Measurements from ENCODE around the gene SDF2L1. TPM values are rescaled to one million over a fixed set of nuclear protein-coding genes. Genes with fewer than 3 reads are reported as not detected.
A peak's percentile ranks its signal among the peaks of the same experiment; 100 is the strongest.
"Not testable (repeated sequence)": the region's sequence is repeated elsewhere in the genome, so short reads cannot be mapped to it uniquely, and the experiment has no call there.

The SDF2L1 gene
- total RNA-seq, 1 donor, result 41.7 TPM

GRCh38 chr22:21635771-21636510 is 6.2 kb upstream of the SDF2L1 start:
- DNase-seq (ENCODE audit: low read depth in 2 of 3, low spot score in 2 of 3), result no peak

DNA sequence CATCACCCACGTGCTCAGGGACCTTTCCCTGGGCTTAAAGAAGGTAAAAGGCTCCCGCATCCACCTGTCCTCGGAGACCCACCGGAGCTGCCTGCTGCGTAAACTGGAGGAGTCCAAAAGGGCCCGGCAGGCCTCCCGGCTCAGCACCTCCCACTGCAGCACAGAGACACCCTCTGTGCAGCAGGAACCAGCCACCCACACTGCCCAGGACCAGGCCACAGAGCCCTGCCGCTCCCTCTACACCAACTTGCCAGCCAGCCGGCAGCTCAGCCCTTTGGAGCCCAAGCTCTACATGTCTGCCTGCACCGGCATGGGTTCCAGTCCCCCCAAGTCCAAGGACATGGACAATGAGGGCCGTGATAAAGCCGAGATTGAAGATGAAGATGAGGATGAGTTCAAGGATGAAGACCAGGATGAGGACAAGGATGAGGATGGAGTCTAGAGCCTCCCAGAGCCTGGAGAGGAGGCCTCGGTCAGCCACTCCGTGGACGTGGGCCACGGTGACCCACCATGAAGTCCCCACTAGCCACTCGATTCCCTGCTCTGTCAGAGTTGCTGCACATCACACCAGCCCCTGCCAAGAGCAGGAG is 5.4 kb upstream of the SDF2L1 start:
- no peak for DNase-seq (ENCODE audit: low read depth in 2 of 3, low spot score in 2 of 3)

DNA sequence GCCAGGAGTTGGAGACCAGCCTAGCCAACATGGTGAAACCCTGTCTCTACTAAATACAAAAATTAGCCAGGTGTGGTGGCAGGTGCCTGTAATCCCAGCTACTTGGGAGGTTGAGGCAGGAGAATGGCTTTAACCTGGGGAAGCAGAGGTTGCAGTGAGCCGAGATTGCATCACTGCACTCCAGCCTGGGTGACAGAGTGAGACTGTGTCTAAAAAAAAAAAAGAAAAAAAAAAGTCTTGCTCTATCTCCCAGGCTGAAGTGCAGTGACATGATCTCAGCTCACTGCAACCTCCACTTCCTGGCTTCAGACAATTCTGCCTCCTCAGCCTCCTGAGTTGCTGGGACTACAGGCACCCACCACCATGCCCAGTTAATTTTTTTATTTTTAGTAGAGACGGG is 4.7 kb upstream of the SDF2L1 start:
- not testable (repeated sequence) for DNase-seq (ENCODE audit: low read depth in 2 of 3, low spot score in 2 of 3)

- DNase-seq (ENCODE audit: low read depth in 2 of 3, low spot score in 2 of 3), result no peak
These were observed 2.7 kb upstream of the SDF2L1 start for GRCh38 chr22:21639359-21639758.

GRCh38 chr22:21640810-21641209 is 1.3 kb upstream of the SDF2L1 start:
- no peak for DNase-seq (ENCODE audit: low read depth in 2 of 3, low spot score in 2 of 3)

DNA sequence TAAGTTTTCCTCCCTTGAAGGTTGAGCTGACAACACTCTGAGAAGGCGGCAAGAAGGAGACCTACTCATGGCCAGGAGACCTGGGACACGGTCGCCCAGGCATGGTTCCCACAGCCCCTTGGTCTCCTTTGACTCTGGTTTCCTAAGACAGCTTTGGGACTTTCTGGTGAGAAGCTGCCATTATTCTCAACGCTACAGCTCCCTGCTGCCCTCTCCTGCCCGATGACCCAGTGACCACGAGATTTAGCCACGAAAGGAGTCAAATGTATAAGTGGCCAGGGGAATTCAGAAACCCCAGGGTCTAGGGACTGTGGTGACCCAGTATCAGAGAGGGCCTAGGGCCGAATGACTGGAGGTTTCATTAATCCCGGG is 699 bp upstream of the SDF2L1 start:
- DNase-seq (ENCODE audit: low read depth in 2 of 3, low spot score in 2 of 3), result peak in 1 of 3 donors; percentile 45

DNA sequence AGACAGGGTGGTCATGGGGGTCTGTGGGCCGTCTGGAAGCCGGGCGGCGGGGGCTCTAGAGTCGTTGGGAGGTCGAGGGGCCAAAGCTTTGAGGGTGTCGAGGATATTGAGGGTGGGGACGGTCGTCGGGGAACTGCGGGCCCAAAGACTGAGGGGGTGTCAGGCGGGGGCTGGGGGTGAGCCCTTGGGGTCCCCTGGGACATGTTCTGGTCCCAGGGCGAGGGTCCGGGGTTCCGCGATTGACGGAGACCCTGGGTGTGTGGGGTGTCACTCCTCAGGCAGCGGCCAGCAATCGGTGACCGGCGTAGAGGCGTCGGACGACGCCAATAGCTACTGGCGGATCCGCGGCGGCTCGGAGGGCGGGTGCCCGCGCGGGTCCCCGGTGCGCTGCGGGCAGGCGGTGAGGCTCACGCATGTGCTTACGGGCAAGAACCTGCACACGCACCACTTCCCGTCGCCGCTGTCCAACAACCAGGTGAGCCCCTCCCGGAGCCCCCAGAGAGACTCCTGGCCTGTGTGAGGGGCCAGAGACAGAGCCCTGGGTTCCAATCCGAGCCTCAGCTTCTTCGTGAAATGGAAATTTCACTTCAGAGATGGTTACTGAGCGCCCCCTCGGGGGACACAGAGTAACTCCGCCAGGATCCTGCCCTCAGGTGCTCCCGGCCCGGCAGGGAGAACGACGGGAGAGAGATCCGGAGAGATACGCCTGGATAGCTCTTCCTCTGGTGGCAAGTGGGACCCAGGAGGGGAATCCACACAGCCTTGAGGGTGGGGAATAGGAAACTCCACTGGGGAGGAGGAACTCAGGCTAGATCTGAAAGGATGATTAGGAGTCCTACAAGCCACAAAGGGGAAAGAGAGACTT is 714 bp downstream of the SDF2L1 start:
- DNase-seq (ENCODE audit: low read depth in 2 of 3, low spot score in 2 of 3), result peak in 2 of 3 donors; percentile 53 to 55

DNA sequence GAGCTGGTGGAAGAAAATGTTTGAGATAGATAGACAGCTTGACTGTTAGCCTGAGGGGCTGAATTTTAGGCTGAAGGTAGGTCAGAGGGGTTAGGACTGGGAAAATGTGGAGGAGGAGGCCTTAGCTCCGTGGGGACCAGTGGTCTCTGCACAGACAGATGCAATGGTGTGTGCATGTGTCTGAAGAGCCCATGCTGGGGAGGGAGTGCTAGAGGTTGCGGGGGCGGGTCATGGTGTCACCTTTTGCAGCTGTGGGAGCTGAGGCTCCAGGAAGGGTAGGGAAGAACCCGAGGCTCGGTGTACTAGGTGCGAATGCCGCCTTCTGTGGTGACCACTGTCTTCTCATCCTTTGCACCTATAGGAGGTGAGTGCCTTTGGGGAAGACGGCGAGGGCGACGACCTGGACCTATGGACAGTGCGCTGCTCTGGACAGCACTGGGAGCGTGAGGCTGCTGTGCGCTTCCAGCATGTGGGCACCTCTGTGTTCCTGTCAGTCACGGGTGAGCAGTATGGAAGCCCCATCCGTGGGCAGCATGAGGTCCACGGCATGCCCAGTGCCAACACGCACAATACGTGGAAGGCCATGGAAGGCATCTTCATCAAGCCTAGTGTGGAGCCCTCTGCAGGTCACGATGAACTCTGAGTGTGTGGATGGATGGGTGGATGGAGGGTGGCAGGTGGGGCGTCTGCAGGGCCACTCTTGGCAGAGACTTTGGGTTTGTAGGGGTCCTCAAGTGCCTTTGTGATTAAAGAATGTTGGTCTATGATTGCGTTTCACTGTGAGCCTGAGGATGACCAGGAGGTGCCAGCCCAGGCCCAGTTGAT is 1.6 kb downstream of the SDF2L1 start:
- no peak for DNase-seq (ENCODE audit: low read depth in 2 of 3, low spot score in 2 of 3)

DNA sequence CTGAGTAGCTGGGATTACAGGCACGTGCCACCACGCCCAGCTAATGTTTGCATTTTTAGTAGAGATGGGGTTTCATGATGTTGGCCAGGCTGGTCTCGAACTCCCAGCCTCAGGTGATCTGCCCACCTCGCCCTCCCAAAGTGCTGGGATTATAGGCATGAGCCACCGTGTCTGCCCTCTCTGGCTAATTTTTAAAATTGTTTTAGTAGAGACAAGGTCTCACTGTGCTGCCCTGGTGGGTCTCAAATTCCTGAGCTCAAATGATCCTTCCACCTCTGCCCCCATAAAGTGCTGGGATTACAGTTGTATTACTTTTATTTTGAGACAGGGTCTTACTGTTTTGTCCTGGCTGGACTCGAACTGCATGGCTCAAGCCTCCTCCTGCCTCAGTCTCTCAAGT is 3.4 kb downstream of the SDF2L1 start:
- DNase-seq (ENCODE audit: low read depth in 2 of 3, low spot score in 2 of 3), result not testable (repeated sequence)

DNA sequence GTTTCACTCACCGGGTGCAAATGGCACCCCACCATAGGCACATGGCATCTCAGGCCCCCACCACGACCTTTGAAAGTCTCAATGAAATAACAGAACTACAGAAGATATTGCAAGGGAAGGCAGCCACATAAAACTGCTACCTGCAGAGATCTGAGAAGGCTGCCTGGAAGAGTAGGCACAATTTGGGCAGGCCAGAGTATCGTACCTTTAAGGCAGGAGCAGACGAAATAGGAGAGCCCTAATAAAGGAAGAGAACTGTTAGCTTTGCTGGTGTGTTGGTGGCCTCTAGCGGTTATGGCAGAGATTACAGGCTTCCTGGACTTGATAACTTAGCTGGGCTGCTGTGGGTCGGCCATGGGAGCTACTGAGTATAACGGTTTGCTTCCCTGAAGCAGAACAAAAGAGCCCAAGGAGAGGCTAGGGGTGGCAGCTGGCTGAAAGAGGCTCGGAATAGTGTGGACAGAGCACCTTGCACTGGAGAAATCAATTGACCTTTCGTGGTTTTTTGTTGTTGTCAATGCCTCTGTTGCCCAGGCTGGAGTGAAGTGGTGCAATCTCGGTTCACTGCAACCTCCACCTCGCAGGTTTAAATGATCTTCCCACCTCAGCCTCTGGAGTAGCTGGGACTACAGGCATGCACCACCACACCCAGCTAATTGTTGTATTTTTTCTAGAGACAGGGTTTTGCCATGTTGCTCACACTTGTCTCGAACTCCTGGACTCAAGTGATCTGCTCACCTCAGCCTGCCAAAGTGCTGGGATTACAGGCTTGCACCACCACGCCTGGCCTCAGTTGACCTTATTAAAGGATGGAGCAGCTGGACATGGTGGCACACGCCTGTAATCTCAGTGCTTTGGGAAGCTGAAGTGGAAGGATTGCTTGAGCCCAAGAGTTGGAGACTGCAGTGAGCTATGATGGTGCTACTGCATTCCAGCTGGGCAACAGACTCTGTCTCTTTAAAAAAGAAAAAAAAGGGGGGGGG is 4.8 kb downstream of the SDF2L1 start:
- DNase-seq (ENCODE audit: low read depth in 2 of 3, low spot score in 2 of 3), result peak in 2 of 3 donors; percentile 80 to 94

DNA sequence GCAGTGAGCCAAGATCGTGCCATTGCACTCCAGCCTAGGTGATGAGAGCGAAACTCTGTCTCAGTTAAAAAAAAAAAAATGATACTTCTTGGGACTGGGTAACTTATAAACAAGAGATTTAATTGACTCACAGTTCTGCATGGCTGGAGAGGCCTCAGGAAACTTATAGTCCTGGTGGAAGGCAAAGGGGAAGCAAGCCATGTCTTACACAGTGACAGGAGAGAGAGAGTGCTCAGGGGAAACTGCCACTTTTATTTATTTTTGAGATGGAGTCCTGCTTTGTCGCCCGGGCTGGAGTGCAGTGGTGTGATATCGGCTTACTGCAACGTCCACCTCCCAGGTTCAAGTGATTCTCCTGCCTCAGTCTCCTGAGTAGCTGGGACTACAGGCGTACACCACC is 8.2 kb downstream of the SDF2L1 start:
- DNase-seq (ENCODE audit: low read depth in 2 of 3, low spot score in 2 of 3), result no peak

GRCh38 chr22:21650823-21651520 is 8.9 kb downstream of the SDF2L1 start:
- no peak for DNase-seq (ENCODE audit: low read depth in 2 of 3, low spot score in 2 of 3)

GRCh38 chr22:21651521-21652009 is 9.5 kb downstream of the SDF2L1 start:
- DNase-seq (ENCODE audit: low read depth in 2 of 3, low spot score in 2 of 3), result no peak

- peak in 2 of 3 donors; percentile 85 to 90 for DNase-seq (ENCODE audit: low read depth in 2 of 3, low spot score in 2 of 3)
These were observed 10.0 kb downstream of the SDF2L1 start for GRCh38 chr22:21652010-21652546.

DNA sequence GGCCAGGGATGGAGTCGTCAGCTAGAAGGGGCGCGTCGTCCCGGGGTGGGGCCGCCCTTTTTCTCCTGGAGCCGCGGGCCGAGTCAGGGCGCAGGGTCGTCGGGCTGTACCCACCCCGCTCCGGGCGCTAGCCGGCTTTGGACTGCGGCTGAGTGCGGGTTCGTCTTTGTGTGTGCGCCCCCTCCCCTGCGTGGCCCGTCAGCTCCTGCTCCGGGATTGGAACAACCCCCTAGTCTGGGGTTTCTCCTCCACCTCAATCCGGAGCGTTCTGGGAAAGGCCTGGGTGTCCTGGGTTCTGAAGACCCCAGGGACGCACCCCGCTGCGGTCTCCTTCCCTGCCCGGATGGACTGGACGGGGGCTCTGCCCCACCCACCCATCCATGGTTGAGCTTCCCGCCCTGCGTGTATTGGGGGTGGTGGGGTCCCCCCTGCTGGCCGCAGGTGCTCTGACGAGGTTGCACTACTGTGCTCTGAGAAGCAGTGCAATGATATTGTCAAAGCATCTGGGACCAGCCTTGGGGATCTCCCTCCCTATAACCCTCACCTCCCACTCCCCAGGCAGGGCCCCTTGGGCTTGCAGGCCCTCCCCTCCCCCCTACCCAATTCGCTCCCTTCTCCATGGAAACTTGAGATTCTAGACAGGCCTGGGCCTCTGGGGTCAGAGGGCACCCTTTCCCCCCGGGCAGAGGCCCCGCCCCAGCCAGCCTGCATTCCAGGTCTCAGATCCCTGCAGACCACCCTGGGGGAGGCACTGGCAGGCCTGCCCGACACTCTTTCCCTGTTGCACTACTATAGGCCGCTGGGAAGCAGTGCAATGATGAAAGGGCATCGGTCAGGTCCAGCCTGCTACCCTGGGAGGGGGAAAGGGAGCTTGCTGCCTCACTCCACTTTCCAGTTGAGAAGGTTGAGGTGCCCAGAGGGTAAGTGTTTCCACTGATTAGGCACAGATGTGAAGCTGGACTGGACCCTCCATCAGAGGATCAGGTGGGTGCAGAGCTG is 10.7 kb downstream of the SDF2L1 start:
- DNase-seq (ENCODE audit: low read depth in 2 of 3, low spot score in 2 of 3), result no peak

DNA sequence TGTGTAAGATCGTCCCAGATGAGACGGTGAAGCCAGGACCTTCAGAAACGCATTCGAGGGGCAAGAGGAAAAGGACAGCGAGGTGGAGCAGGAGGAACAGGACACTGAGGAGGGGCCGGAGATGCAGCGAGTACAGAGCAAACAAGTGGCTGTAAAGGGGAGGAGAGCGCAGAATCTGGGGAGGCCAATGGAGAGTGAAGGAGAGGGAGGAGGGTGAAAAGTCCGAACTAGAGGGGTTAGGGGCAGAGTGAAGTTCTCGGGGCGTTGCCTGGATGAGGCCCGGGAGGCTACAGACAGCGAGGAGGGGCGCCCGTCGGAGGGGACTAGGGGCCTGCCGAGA is 14.9 kb downstream of the SDF2L1 start:
- no peak for DNase-seq (ENCODE audit: low read depth in 2 of 3, low spot score in 2 of 3)

- peak in 2 of 3 donors; percentile 74 to 81 for DNase-seq (ENCODE audit: low read depth in 2 of 3, low spot score in 2 of 3)
These were observed 15.4 kb downstream of the SDF2L1 start for GRCh38 chr22:21657360-21658032.

All from hematopoietic multipotent progenitor cell (in vitro differentiated cells).